Colonic mucosa (tissue), 4 donors: Measurements from ENCODE around the gene NDRG3. TPM values are rescaled to one million over a fixed set of nuclear protein-coding genes. Genes with fewer than 3 reads are reported as not detected.

ENCODE experiments used
- DNase-seq: peaks from one replicate; pipeline ENCODE4 v3.0.0-alpha.2; 2020
- H3K27ac ChIP-seq: fragments of 200-600 bp; one replicate; pipeline ENCODE4 v1.8.0; 2021
- H3K27me3 ChIP-seq: fragments of 200-600 bp; one replicate; pipeline ENCODE4 v1.8.0; 2021
- H3K36me3 ChIP-seq: fragments of 200-600 bp; one replicate; pipeline ENCODE4 v1.8.0; 2021
- H3K4me1 ChIP-seq: fragments of 200-600 bp; one replicate; pipeline ENCODE4 v1.8.0; 2021; ENCODE audit warnings: mild to moderate bottlenecking
- H3K4me3 ChIP-seq: fragments of 200-600 bp; one replicate; pipeline ENCODE4 v1.8.0; 2021
- H3K9ac ChIP-seq, 2 donors: one replicate each; pipeline ENCODE4 v1.7.0; 2013; ENCODE audit warnings: control low read depth in 2 of 2, low read depth in 2 of 2, low read length in 2 of 2
- H3K9me3 ChIP-seq: fragments of 200-600 bp; one replicate; pipeline ENCODE4 v1.8.0; 2021
- intact Hi-C: fragments of 100-400 bp; cut with DNase I; formaldehyde crosslinking; loops from one replicate; pipeline ENCODE4 v1.14.1; 2022
- total RNA-seq, 2 donors: library from RNA; stranded (reverse); fragmentation: NEBNext Ultra II Directional in 1 of 2; extraction: Animal tissue kit (Norgen Biotek cat#: 25700) in 1 of 2; gene quantifications; one replicate each; pipeline ENCODE4 v1.2.1, GENCODE V29; 2021
- TF ChIP-seq, protein P1 (sequence below): fragments of 200-600 bp; IDR thresholded peaks from one replicate; pipeline ENCODE4 v1.8.0; 2022; ENCODE audit warnings: antibody characterized with exemption, mild to moderate bottlenecking
- donor health status: healthy.
- donor health status: DM: no; HTN: no; CAD: no.
- donor health status: DM: no; HTN: no; CAD: no.

Gene NDRG3
- total RNA-seq, 2 donors from 2014 or later = 30.0 to 32.0 TPM

DNA sequence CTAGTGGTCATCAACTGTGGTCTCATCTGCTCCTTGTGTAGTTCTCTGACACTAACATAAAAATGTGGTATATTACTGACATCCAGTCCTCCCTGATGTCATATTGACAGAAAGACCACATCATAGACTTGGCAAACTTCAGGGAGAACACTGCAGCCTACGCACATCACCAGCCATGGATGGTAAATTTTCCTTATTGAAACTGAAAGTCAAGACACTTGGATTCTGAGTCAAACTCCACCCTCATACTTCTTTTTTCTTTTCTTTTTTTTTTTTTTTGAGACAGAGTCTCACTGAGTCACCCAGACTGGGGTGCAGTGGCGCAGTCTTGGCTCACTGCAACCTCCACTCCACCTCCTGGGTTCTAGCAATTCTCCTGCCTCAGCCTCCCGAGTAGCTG, 25.4 kb downstream of the NDRG3 start:
- TF ChIP-seq, protein P1, sequence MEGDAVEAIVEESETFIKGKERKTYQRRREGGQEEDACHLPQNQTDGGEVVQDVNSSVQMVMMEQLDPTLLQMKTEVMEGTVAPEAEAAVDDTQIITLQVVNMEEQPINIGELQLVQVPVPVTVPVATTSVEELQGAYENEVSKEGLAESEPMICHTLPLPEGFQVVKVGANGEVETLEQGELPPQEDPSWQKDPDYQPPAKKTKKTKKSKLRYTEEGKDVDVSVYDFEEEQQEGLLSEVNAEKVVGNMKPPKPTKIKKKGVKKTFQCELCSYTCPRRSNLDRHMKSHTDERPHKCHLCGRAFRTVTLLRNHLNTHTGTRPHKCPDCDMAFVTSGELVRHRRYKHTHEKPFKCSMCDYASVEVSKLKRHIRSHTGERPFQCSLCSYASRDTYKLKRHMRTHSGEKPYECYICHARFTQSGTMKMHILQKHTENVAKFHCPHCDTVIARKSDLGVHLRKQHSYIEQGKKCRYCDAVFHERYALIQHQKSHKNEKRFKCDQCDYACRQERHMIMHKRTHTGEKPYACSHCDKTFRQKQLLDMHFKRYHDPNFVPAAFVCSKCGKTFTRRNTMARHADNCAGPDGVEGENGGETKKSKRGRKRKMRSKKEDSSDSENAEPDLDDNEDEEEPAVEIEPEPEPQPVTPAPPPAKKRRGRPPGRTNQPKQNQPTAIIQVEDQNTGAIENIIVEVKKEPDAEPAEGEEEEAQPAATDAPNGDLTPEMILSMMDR = no peak
- no peaks in the 10 kb centered on the region for H3K9me3 ChIP-seq
- no peak for DNase-seq
- H3K36me3 ChIP-seq = no peaks in the 10 kb centered on the region
- no peak overlapping the region for H3K27ac ChIP-seq
- H3K9ac ChIP-seq = no peak overlapping the region
- H3K27me3 ChIP-seq = no peaks in the 10 kb centered on the region
- H3K4me3 ChIP-seq = no peak overlapping the region
- no peaks in the 10 kb centered on the region for H3K4me1 ChIP-seq
- intact Hi-C loops = no loop called here

DNA sequence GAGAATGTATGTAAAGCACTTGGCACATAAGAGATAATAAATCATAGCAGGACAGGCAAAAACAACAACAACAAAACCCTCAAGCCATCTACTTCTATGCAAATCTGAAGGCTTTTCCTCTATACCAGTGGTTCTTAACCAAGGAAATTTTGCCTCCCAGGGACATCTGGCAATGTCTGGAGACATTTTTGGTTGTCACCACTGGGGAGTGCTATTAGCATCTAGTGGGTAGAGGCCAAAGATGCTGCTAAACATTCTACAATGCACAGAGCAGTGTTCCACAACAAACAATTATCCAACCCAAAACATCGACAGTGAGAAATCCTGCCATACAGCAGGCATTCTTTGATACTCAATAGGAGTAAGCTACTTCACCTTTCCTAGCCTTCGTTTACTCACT, 28.2 kb downstream of the NDRG3 start:
- intact Hi-C loops = no loop called here
- H3K4me3 ChIP-seq = no peak overlapping the region
- no peak overlapping the region for H3K27ac ChIP-seq
- H3K27me3 ChIP-seq = no peaks in the 10 kb centered on the region
- no peak overlapping the region for H3K9ac ChIP-seq
- H3K36me3 ChIP-seq = no peaks in the 10 kb centered on the region
- H3K4me1 ChIP-seq = no peaks in the 10 kb centered on the region
- TF ChIP-seq, protein P1 = no peak
- DNase-seq = no peak
- no peaks in the 10 kb centered on the region for H3K9me3 ChIP-seq

DNA sequence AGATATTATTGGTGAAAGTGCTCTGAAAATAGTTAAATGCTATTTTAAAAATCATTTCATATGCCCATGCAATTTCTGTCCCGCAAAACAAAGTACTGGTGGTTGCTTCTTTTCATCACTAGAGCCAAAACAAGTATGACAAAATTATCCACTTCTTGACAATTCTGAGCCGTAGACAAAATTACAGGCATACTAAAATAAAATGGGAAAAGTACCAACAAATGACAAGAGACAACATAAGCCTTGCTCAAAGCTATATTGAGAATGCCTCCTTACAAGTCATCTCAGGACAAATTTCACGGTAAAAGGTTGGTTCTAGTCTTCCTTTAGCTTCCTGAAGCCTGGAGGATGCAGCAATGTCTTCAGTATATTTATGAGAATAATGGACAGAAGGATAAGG, 28.9 kb downstream of the NDRG3 start:
- no peak for DNase-seq
- H3K9ac ChIP-seq = no peak overlapping the region
- H3K36me3 ChIP-seq = no peaks in the 10 kb centered on the region
- TF ChIP-seq, protein P1 = no peak
- no peak overlapping the region for H3K27ac ChIP-seq
- no peaks in the 10 kb centered on the region for H3K9me3 ChIP-seq
- intact Hi-C loops = no loop called here
- no peaks in the 10 kb centered on the region for H3K4me1 ChIP-seq
- no peak overlapping the region for H3K4me3 ChIP-seq
- no peaks in the 10 kb centered on the region for H3K27me3 ChIP-seq

DNA sequence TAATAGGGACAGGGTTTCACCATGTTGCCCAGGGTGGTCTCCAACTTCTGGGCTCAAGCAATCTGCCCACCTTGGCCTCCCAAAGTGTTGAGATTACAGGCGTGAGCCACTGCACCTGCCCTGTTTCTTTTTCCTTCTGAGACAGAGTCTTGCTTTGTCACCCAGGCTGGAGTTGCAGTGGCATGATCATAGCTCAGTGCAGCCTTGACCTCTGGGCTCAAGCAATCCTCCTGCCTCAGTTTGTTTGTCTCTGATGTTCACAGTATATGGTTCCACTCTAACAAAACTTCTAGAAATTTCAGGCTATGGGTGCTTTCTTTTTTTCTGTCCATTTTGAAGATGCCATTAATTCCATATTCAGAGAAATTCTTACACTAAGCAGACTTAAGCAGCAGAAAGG, 33.1 kb downstream of the NDRG3 start:
- Histone ChIP-seq H3K9me3 (no peaks in the 10 kb centered on the region), H3K4me3 (no peak overlapping the region), H3K27me3 (no peaks in the 10 kb centered on the region), H3K36me3 (no peaks in the 10 kb centered on the region), H3K9ac (no peak overlapping the region), H3K27ac (no peak overlapping the region), H3K4me1 (no peaks in the 10 kb centered on the region)
- TF ChIP-seq, protein P1 = no peak
- DNase-seq = no peak
- intact Hi-C loops = no loop called here

DNA sequence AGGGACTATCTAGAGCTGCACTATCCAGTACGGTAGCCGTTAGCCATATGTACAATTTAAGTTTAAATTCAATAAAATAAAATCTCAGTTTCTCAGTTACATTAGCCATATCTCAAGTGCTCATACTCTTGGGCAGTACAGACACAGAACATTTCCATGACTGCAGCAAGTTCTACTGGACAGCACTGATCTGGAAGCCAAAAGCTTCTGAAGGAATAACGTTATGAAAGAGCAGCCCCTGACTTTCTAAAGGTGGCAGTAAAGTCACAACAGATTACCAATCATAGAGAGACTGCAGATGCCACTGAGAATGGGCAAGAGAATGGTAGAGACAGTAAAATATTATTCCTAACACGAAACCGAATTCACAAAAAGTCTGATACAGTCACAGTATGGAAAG, 36.8 kb downstream of the NDRG3 start:
- Histone ChIP-seq H3K4me1 (no peaks in the 10 kb centered on the region), H3K9me3 (no peaks in the 10 kb centered on the region), H3K4me3 (no peak overlapping the region), H3K27ac (no peak overlapping the region), H3K9ac (no peak overlapping the region), H3K36me3 (no peaks in the 10 kb centered on the region), H3K27me3 (no peaks in the 10 kb centered on the region)
- intact Hi-C loops = no loop called here
- no peak for DNase-seq
- TF ChIP-seq, protein P1 = no peak

DNA sequence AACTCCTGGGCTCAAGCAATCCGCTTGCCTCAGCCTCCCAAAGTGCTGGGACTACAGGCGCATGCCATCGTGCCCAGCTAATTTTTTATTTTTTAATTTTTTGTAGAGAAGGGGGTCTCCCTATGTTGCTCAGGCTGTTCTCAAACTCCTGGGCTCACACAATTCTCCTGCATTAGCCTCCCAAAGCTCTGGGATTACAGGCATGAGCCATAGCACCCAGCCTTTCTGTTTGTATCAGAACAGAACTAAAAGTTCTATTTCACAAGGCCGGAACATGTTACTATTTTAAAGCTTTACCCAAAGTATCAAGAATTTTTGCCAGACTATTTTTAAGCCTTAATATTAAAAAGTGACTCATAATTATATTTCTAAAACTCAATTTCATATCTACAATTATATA, 42.4 kb downstream of the NDRG3 start:
- no peak for DNase-seq
- intact Hi-C loops = no loop called here

More for the DNA sequence above, 42.4 kb downstream of the NDRG3 start:
- Histone ChIP-seq H3K9me3 (no peaks in the 10 kb centered on the region), H3K4me3 (no peak overlapping the region), H3K9ac (no peak overlapping the region), H3K4me1 (no peaks in the 10 kb centered on the region), H3K36me3 (no peaks in the 10 kb centered on the region), H3K27ac (no peak overlapping the region), H3K27me3 (no peaks in the 10 kb centered on the region)
- TF ChIP-seq, protein P1 = no peak
